ENCODE measurements around the gene EHBP1L1. TPM values are rescaled to one million over a fixed set of nuclear protein-coding genes. Genes with fewer than 3 reads are reported as not detected.

EHBP1L1 gene
- total RNA-seq, 2 donors from 2014 or later, result 6.2 to 9.8 TPM

- no peak for TF ChIP-seq CTCF (conservative IDR thresholded peaks at IDR 0.05)
- no peak overlapping the region for H3K4me3 ChIP-seq (ENCODE audit: low read length)
- peaks cover 54% of the 10 kb centered on the region for H3K36me3 ChIP-seq (ENCODE audit: control insufficient read depth, insufficient read depth, low read length)
- H3K4me1 ChIP-seq (ENCODE audit: control insufficient read depth, insufficient read depth, low read length), result no peaks in the 10 kb centered on the region
- H3K9ac ChIP-seq (ENCODE audit: extremely low read depth, low read length, poor library complexity, severe bottlenecking), result no peak overlapping the region
- Mint-ChIP-seq H3K9me3 (no peaks in the 10 kb centered on the region), H3K4me3 (no peak overlapping the region), H3K27me3 (ENCODE audit: insufficient read depth) (no peaks in the 10 kb centered on the region), H3K4me1 (peaks cover 13% of the 10 kb centered on the region), H3K27ac (no peak overlapping the region), H3K36me3 (ENCODE audit: low read depth) (peaks cover 28% of the 10 kb centered on the region)
- no peak for DNase-seq
- H3K27me3 ChIP-seq (ENCODE audit: control insufficient read depth, insufficient read depth, low read length, poor library complexity, severe bottlenecking), result no peaks in the 10 kb centered on the region
- WGBS, 2 experiments (ENCODE audit: insufficient coverage in 1 of 2, insufficient read length in 1 of 2), result 96 to 98% methylated on average over 11 of the region's 11 CpGs
- H3K9me3 ChIP-seq (ENCODE audit: control insufficient read depth, low read length), result no peaks in the 10 kb centered on the region
- no peak overlapping the region for H3K27ac ChIP-seq (ENCODE audit: low read depth, low read length)
These were observed 58.6 kb downstream of the EHBP1L1 start for GRCh38 chr11:65634440-65634839.

- Histone ChIP-seq H3K4me3 (ENCODE audit: low read length) (no peak overlapping the region), H3K9me3 (ENCODE audit: control insufficient read depth, low read length) (no peaks in the 10 kb centered on the region), H3K9ac (ENCODE audit: extremely low read depth, low read length, poor library complexity, severe bottlenecking) (no peak overlapping the region), H3K27me3 (ENCODE audit: control insufficient read depth, insufficient read depth, low read length, poor library complexity, severe bottlenecking) (no peaks in the 10 kb centered on the region), H3K36me3 (ENCODE audit: control insufficient read depth, insufficient read depth, low read length) (peaks cover 47% of the 10 kb centered on the region), H3K27ac (ENCODE audit: low read depth, low read length) (no peak overlapping the region), H3K4me1 (ENCODE audit: control insufficient read depth, insufficient read depth, low read length) (no peaks in the 10 kb centered on the region)
- H3K9me3 Mint-ChIP-seq, result no peaks in the 10 kb centered on the region
- H3K4me1 Mint-ChIP-seq, result peaks cover 13% of the 10 kb centered on the region
- 95 to 97% methylated on average over 34 to 46 of the region's 46 CpGs for WGBS, 2 experiments (ENCODE audit: insufficient coverage in 1 of 2, insufficient read length in 1 of 2)
- peaks cover 26% of the 10 kb centered on the region for H3K36me3 Mint-ChIP-seq (ENCODE audit: low read depth)
- no peaks in the 10 kb centered on the region for H3K27me3 Mint-ChIP-seq (ENCODE audit: insufficient read depth)
- H3K27ac Mint-ChIP-seq, result no peak overlapping the region
- no peak for DNase-seq
- no peak overlapping the region for H3K4me3 Mint-ChIP-seq
- TF ChIP-seq CTCF (conservative IDR thresholded peaks at IDR 0.05), result no peak
These were observed 59.3 kb downstream of the EHBP1L1 start for GRCh38 chr11:65634905-65635731.

GRCh38 chr11:65636108-65637031, 60.5 kb downstream of the EHBP1L1 start:
- Mint-ChIP-seq H3K4me1 (peaks cover 13% of the 10 kb centered on the region), H3K27ac (no peak overlapping the region), H3K9me3 (no peaks in the 10 kb centered on the region), H3K4me3 (no peak overlapping the region), H3K36me3 (ENCODE audit: low read depth) (peaks cover 17% of the 10 kb centered on the region), H3K27me3 (ENCODE audit: insufficient read depth) (no peaks in the 10 kb centered on the region)
- Histone ChIP-seq H3K27me3 (ENCODE audit: control insufficient read depth, insufficient read depth, low read length, poor library complexity, severe bottlenecking) (no peaks in the 10 kb centered on the region), H3K4me1 (ENCODE audit: control insufficient read depth, insufficient read depth, low read length) (no peaks in the 10 kb centered on the region), H3K4me3 (ENCODE audit: low read length) (no peak overlapping the region), H3K9me3 (ENCODE audit: control insufficient read depth, low read length) (no peaks in the 10 kb centered on the region), H3K36me3 (ENCODE audit: control insufficient read depth, insufficient read depth, low read length) (peaks cover 36% of the 10 kb centered on the region), H3K9ac (ENCODE audit: extremely low read depth, low read length, poor library complexity, severe bottlenecking) (no peak overlapping the region), H3K27ac (ENCODE audit: low read depth, low read length) (no peak overlapping the region)
- 94 to 100% methylated on average over 10 to 28 of the region's 28 CpGs for WGBS, 2 experiments (ENCODE audit: insufficient coverage in 1 of 2, insufficient read length in 1 of 2)
- TF ChIP-seq CTCF (conservative IDR thresholded peaks at IDR 0.05), result no peak
- DNase-seq, result no peak
